ENCODE data around the gene CSF2. TPM values are rescaled to one million over a fixed set of nuclear protein-coding genes. Genes with fewer than 3 reads are reported as not detected.
A peak's percentile ranks its signal among the peaks of the same experiment; 100 is the strongest.

The CSF2 gene
- total and polyA plus RNA-seq, 2 of the 4 experiments (the other 2 are of a cell fraction), result 0.31 TPM; not detected in 1

GRCh38 chr5:132063090-132063911 is 10.3 kb upstream of the CSF2 start:
- no peak overlapping the region for H3K4ac ChIP-seq (ENCODE audit: low read depth, low read length)
- CTCF ChIA-PET, result interaction anchor here (0.5 to 1.5 kb wide), 10 partner anchors 13 to 474 kb away, joined by 3 to 6 read pairs (median 3); no protein-coding TSS in a partner anchor
- no peak overlapping the region for H3K18ac ChIP-seq (ENCODE audit: low read depth, low read length)
- H3K27ac ChIP-seq (ENCODE audit: insufficient read depth, low read length), result no peak overlapping the region
- no TSS peak for BruUV-seq (replicated peaks)
- H2AFZ ChIP-seq (replicated peaks; ENCODE audit: low read length, poor library complexity), result peak overlapping the region; percentile 67
- H4K5ac ChIP-seq (ENCODE audit: low read depth, low read length), result no peak overlapping the region
- H3K9me1 ChIP-seq (ENCODE audit: insufficient read depth, low read length), result no peaks in the 10 kb centered on the region
- no CpG with 5 or more reads among the region's 9 CpGs for WGBS, 2 experiments (ENCODE audit: extremely low coverage in 2 of 2, insufficient read length in 1 of 2)
- no peak overlapping the region for H4K8ac ChIP-seq (ENCODE audit: low read depth in 2 of 2, low read length in 2 of 2)
- H2AK5ac ChIP-seq (ENCODE audit: low read depth, low read length), result peak overlapping the region; percentile 12
- no peak overlapping the region for H3K4me2 ChIP-seq (ENCODE audit: low read depth, low read length)
- H3K56ac ChIP-seq (ENCODE audit: extremely low read depth, insufficient read depth, low read length), result no peak overlapping the region
- H2AK9ac ChIP-seq (replicated peaks; ENCODE audit: low read depth, low read length, poor library complexity), result peak overlapping the region; percentile 48
- no peak overlapping the region for H2BK20ac ChIP-seq (ENCODE audit: low read depth, low read length)
- no peak overlapping the region for H3K14ac ChIP-seq (replicated peaks; ENCODE audit: low read depth, low read length)
- H3K9ac ChIP-seq (ENCODE audit: low read depth, low read length), result no peak overlapping the region
- no peak overlapping the region for H2BK15ac ChIP-seq (ENCODE audit: low read depth, low read length)
- no peak overlapping the region for H2BK5ac ChIP-seq (ENCODE audit: low read depth, low read length, poor library complexity, severe bottlenecking)
- no peak overlapping the region for H3K23ac ChIP-seq (ENCODE audit: low read depth, low read length)
- TF ChIP-seq CTCF (conservative IDR thresholded peaks at IDR 0.05; ENCODE audit: low read depth, low read length) (peak; percentile 88), SMC3 (IDR thresholded peaks at IDR 0.05; ENCODE audit: low read depth, low read length) (peak; percentile 64), CEBPB (IDR thresholded peaks at IDR 0.05; ENCODE audit: low read depth, low read length) (peak; percentile 80), RFX5 (IDR thresholded peaks at IDR 0.05; ENCODE audit: low read depth, low read length) (no peak), RAD21 (IDR thresholded peaks at IDR 0.05; ENCODE audit: low read length) (peak; percentile 84)
- peak; percentile 66 for ATAC-seq (ENCODE audit: low read depth)
- POLR2A ChIA-PET (ENCODE audit: unreplicated experiment), result no interaction called here
- H4K91ac ChIP-seq (ENCODE audit: insufficient read depth, low read depth, low read length), result no peak overlapping the region
- intact Hi-C loops (cut with micrococcal nuclease) (loop anchor here (2.0 to 10.0 kb wide), 4 partner anchors 252 to 472 kb away; partner anchors contain the start of gene IRF1), dilution Hi-C loops (cut with HindIII; ENCODE audit: low sequenced_read_pairs, unreplicated experiment) (no loop called here), in situ Hi-C loops (cut with MboI; ENCODE audit: low sequenced_read_pairs) (loop anchor here (10.0 kb wide), 1 partner anchor 302 kb away; the partner anchor contains the start of gene SLC22A5)
- H3K27me3 ChIP-seq (ENCODE audit: control insufficient read depth, insufficient read depth, low read length), result peaks cover 4% of the 10 kb centered on the region; the same call in 1 of the 2 replicates
- H3K4me1 ChIP-seq (ENCODE audit: control insufficient read depth, insufficient read depth, low read length), result 0 out of 2 replicates have a peak, but pooled peaks cover 2% of the 10 kb centered on the region
- no peaks in the 10 kb centered on the region for H3K79me1 ChIP-seq (ENCODE audit: low read depth in 1 of 2, low read length in 2 of 2)
- H3K9me3 ChIP-seq (ENCODE audit: control insufficient read depth, insufficient read depth, low read length), result no peaks in the 10 kb centered on the region
- H3K36me3 ChIP-seq (ENCODE audit: control insufficient read depth, insufficient read depth, low read length), result no peaks in the 10 kb centered on the region
- H3K4me3 ChIP-seq (ENCODE audit: insufficient read depth, low read depth, low read length), result no peak overlapping the region
- DNase-seq, result peak; percentile 64
- H2BK120ac ChIP-seq (ENCODE audit: low read depth, low read length), result no peak overlapping the region
- H4K20me1 ChIP-seq (ENCODE audit: insufficient read depth, low read length), result no peaks in the 10 kb centered on the region
